Endothelial cell of umbilical vein (primary cell): Measurements from ENCODE around the gene ZMIZ1. TPM values are rescaled to one million over a fixed set of nuclear protein-coding genes. Genes with fewer than 3 reads are reported as not detected.

ENCODE experiments used
- BruUV-seq: library from RNA; stranded (reverse); fragments of 400-500 nt; replicated peaks from 2 replicates; lab custom pipeline; 2021; lab: Mats Ljungman, UMichigan
- CTCF ChIA-PET: fragments of 300-600, 350-600 bp; sonication (Branson Sonifier 250); formaldehyde crosslinking; loops from one replicate; lab custom pipeline; 2021; ENCODE audit warnings: antibody characterized with exemption, inconsistent platforms; lab: Charles Lee
- POLR2A ChIA-PET: fragments of 300-600, 350-600 bp; sonication (Branson Sonifier 250); formaldehyde crosslinking; loops from one replicate; lab custom pipeline; 2021; ENCODE audit warnings: antibody characterized with exemption, inconsistent platforms; lab: Charles Lee
- DNase-seq: peaks from one replicate; pipeline ENCODE4 v3.0.0-alpha.2; 2011; ENCODE audit warnings: low read depth, low spot score
- FAIRE-seq: peaks from 2 replicates; lab custom pipeline; 2011; peaks lifted over from hg19 to GRCh38; lab: Jason Lieb, UNC
- H2AFZ ChIP-seq: 2 replicates; pipeline ENCODE4 v1.6.0; 2012; ENCODE audit warnings: low read depth, low read length, control low read depth, inconsistent platforms
- H3K27ac ChIP-seq: 2 replicates; pipeline ENCODE4 v1.5.1; 2011; ENCODE audit warnings: low read depth, mild to moderate bottlenecking, control low read depth, low read length, moderate library complexity; ENCODE audit not compliant: insufficient read depth
- H3K27me3 ChIP-seq, 2 experiments: 2 replicates each; pipeline versions ENCODE4 v1.6.0 to v1.6.1; 2011; ENCODE audit warnings: low read length in 2 of 2, mixed read lengths in 1 of 2; ENCODE audit not compliant: control insufficient read depth in 2 of 2, insufficient read depth in 2 of 2
- H3K36me3 ChIP-seq, 2 experiments: 2 replicates in 1 of 2; 3 replicates in 1 of 2; pipeline ENCODE4 v1.5.1; 2011; ENCODE audit warnings: low read length in 2 of 2, mild to moderate bottlenecking in 1 of 2, moderate library complexity in 1 of 2; ENCODE audit not compliant: control insufficient read depth in 2 of 2, insufficient read depth in 2 of 2; ENCODE audit errors: extremely low read depth in 1 of 2
- H3K4me1 ChIP-seq: 3 replicates; pipeline ENCODE4 v1.5.1; 2011; ENCODE audit warnings: mild to moderate bottlenecking, low read length; ENCODE audit not compliant: control insufficient read depth, insufficient read depth; ENCODE audit errors: extremely low read depth
- H3K4me2 ChIP-seq: 2 replicates; pipeline ENCODE4 v1.6.1; 2011; ENCODE audit warnings: low read length, control low read depth, mixed read lengths; ENCODE audit not compliant: insufficient read depth
- H3K4me3 ChIP-seq, 3 experiments: fragments of 200-600 bp in 1 of 3; sonication (generic), shearing (Covaris generic) in 1 of 3; replicated peaks in 1 of 3; 2 replicates each; pipeline ENCODE4 v1.5.1; 2011 to 2016; ENCODE audit warnings: control low read depth in 3 of 3, low read length in 3 of 3, mild to moderate bottlenecking in 2 of 3, inconsistent platforms in 1 of 3, low read depth in 1 of 3, moderate library complexity in 1 of 3; ENCODE audit not compliant: insufficient read depth in 1 of 3
- H3K79me2 ChIP-seq: 2 replicates; pipeline ENCODE4 v1.6.0; 2012; ENCODE audit warnings: low read length, inconsistent platforms; ENCODE audit not compliant: control insufficient read depth, insufficient read depth
- H3K9ac ChIP-seq: replicated peaks from 2 replicates; pipeline ENCODE3; 2011; ENCODE audit warnings: low read length, control low read depth; ENCODE audit not compliant: insufficient read depth; ENCODE audit errors: extremely low read depth
- H3K9me1 ChIP-seq: replicated peaks from 3 replicates; pipeline ENCODE4 v1.6.0; 2011; ENCODE audit warnings: mild to moderate bottlenecking, low read length; ENCODE audit not compliant: control insufficient read depth, insufficient read depth; ENCODE audit errors: extremely low read depth
- H3K9me3 ChIP-seq: replicated peaks from 2 replicates; pipeline ENCODE4 v1.5.1; 2012; ENCODE audit warnings: low read length, inconsistent platforms; ENCODE audit not compliant: control insufficient read depth, insufficient read depth
- H4K20me1 ChIP-seq: replicated peaks from 2 replicates; pipeline ENCODE3; 2011; ENCODE audit warnings: mild to moderate bottlenecking, low read length; ENCODE audit not compliant: control insufficient read depth, insufficient read depth; ENCODE audit errors: extremely low read depth
- CTCF ChIP-seq, 2 donors: IDR thresholded peaks; 1 replicate in 1 of 2; 2 replicates in 1 of 2; pipeline ENCODE4 v1.5.1; 2011; ENCODE audit warnings: low read length in 2 of 2, mild to moderate bottlenecking in 2 of 2, moderate library complexity in 2 of 2, control low read depth in 1 of 2, inconsistent platforms in 1 of 2, low read depth in 1 of 2; ENCODE audit not compliant: insufficient read depth in 1 of 2; ENCODE audit errors: extremely low read depth in 1 of 2
- EZH2 ChIP-seq: IDR thresholded peaks from 2 replicates; pipeline ENCODE4 v1.6.1; 2012; ENCODE audit warnings: borderline replicate concordance, low read depth, mild to moderate bottlenecking, moderate library complexity, low read length, inconsistent platforms; ENCODE audit not compliant: severe bottlenecking
- FOS ChIP-seq: IDR thresholded peaks from 2 replicates; pipeline ENCODE4 v1.6.1; 2011; ENCODE audit warnings: mild to moderate bottlenecking, low read length, moderate library complexity, borderline replicate concordance; ENCODE audit not compliant: insufficient read depth
- GATA2 ChIP-seq: IDR thresholded peaks from 2 replicates; pipeline ENCODE4 v1.7.0; 2011; ENCODE audit warnings: low read depth, mild to moderate bottlenecking, moderate library complexity, mixed read lengths, low read length; ENCODE audit not compliant: insufficient read length, insufficient read depth
- JUN ChIP-seq: IDR thresholded peaks from 2 replicates; pipeline ENCODE4 v1.6.1; 2011; ENCODE audit warnings: borderline replicate concordance, low read depth; ENCODE audit not compliant: insufficient read length, insufficient read depth
- MAX ChIP-seq: IDR thresholded peaks from 2 replicates; pipeline ENCODE4 v1.6.1; 2011; ENCODE audit not compliant: insufficient read depth, insufficient read length
- MYC ChIP-seq: IDR thresholded peaks from one replicate; pipeline ENCODE4 v1.6.1; 2011; ENCODE audit warnings: mild to moderate bottlenecking, low read depth, low read length
- POLR2A ChIP-seq: IDR thresholded peaks from 2 replicates; pipeline ENCODE4 v1.6.1; 2012; ENCODE audit warnings: low read depth, mild to moderate bottlenecking, control low read depth, low read length
- POLR2AphosphoS5 ChIP-seq: IDR thresholded peaks from 2 replicates; pipeline ENCODE4 v1.6.1; 2012; ENCODE audit warnings: low read depth, mild to moderate bottlenecking, control low read depth, low read length, moderate library complexity; ENCODE audit not compliant: insufficient read depth
- dilution Hi-C: fragments of 300-500 bp; cut with MboI; formaldehyde crosslinking; loops from one replicate; pipeline ENCODE4 v1.15.0; 2019; ENCODE audit warnings: low sequenced_read_pairs; ENCODE audit not compliant: extremely low pct_ligation_motif_present
- intact Hi-C: fragments of 100-400 bp; cut with micrococcal nuclease; formaldehyde crosslinking; loops from one replicate; pipeline ENCODE4 v1.10.0; 2022
- polyA plus RNA-seq, 4 experiments: library from polyadenylated mRNA; depleted of rRNA in 3 of 4; stranded (reverse) in 3 of 4; unstranded in 1 of 4; fragments of >200 nt; gene quantifications; 2 replicates each; pipeline versions ENCODE4 v1.2.1 to v1.2.3, GENCODE V29; 2011 to 2012; ENCODE audit warnings: missing spikeins in 1 of 4
- total RNA-seq: library from RNA; stranded (reverse); gene quantifications from 2 replicates; pipeline ENCODE4 v1.2.3, GENCODE V29; 2021

ZMIZ1 gene
- total and polyA plus RNA-seq, 2 donors (not counting 3 experiments of a cell fraction or from before 2014, with no cell fraction given) = 12.5 to 46.7 TPM

- ChIA-PET POLR2A (no interaction called here), CTCF (interaction anchor here (1.8 kb wide), 1 partner anchor 23 kb away, joined by 4 read pairs; no protein-coding TSS in a partner anchor)
- H3K9me3 ChIP-seq = no peaks in the 10 kb centered on the region
- H3K9ac ChIP-seq = no peak overlapping the region
- no peak overlapping the region for H3K4me2 ChIP-seq
- no TSS peak for BruUV-seq
- H2AFZ ChIP-seq = no peak overlapping the region
- no peaks in the 10 kb centered on the region for H4K20me1 ChIP-seq
- intact Hi-C loops = no loop called here
- no peaks in the 10 kb centered on the region for H3K9me1 ChIP-seq
- H3K36me3 ChIP-seq = no peaks in the 10 kb centered on the region
- dilution Hi-C loops = no loop called here
- FAIRE-seq (no peak), DNase-seq (no peak)
- H3K79me2 ChIP-seq = no peaks in the 10 kb centered on the region
- no peak overlapping the region for H3K27ac ChIP-seq
- no peaks in the 10 kb centered on the region for H3K4me1 ChIP-seq
- H3K4me3 ChIP-seq = no peak overlapping the region
- H3K27me3 ChIP-seq = peaks cover 0 to 9% of the 10 kb centered on the region in 2 experiments
- no peak for TF ChIP-seq POLR2A
- no peak for TF ChIP-seq POLR2AphosphoS5
- TF ChIP-seq GATA2 = no peak
- TF ChIP-seq JUN = no peak
- TF ChIP-seq MAX = no peak
- TF ChIP-seq FOS = no peak
- no peak for TF ChIP-seq EZH2
- TF ChIP-seq CTCF (IDR thresholded peaks at IDR 0.05; ENCODE audit: extremely low read depth in 1 of 2, insufficient read depth in 1 of 2, low read depth in 1 of 2, low read length in 2 of 2) = no peak
- TF ChIP-seq MYC = no peak
Observed at GRCh38 chr10:79029478-79030390, 39.0 kb upstream of the ZMIZ1 start.
